ENCODE measurements around the gene CDCP1. TPM values are rescaled to one million over a fixed set of nuclear protein-coding genes. Genes with fewer than 3 reads are reported as not detected.

Gene CDCP1
- total RNA-seq, 1 experiment from 2014 or later, result 0.13 TPM

- H3K27ac ChIP-seq (ENCODE audit: low read depth, low read length, poor library complexity, severe bottlenecking), result no peak overlapping the region
- intact Hi-C loops (cut with micrococcal nuclease; ENCODE audit: unreplicated experiment), result no loop called here
- CTCF ChIA-PET, result no interaction called here
- H3K36me3 ChIP-seq (ENCODE audit: insufficient read depth, low read length, poor library complexity, severe bottlenecking), result no peaks in the 10 kb centered on the region
- POLR2A ChIA-PET (ENCODE audit: low non-redundant PET), result no interaction called here
- H3K4me3 ChIP-seq (ENCODE audit: low read depth, low read length, poor library complexity, severe bottlenecking), result no peak overlapping the region
- peaks cover 11% of the 10 kb centered on the region for H3K4me1 ChIP-seq (ENCODE audit: insufficient read depth, low read length, poor library complexity, severe bottlenecking)
- DNase-seq (ENCODE audit: low spot score), result no peak
- TF ChIP-seq EZH2 (IDR thresholded peaks at IDR 0.05; ENCODE audit: borderline replicate concordance, low read depth, low read length, poor library complexity, severe bottlenecking) (no peak), CTCF (conservative IDR thresholded peaks at IDR 0.05; ENCODE audit: low read depth, low read length) (no peak)
- BruUV-seq (replicated peaks), result no TSS peak
- H3K27me3 ChIP-seq (replicated peaks; ENCODE audit: insufficient read depth, low read depth, low read length, poor library complexity), result no peaks in the 10 kb centered on the region
- H3K9me3 ChIP-seq (ENCODE audit: low read depth, low read length, poor library complexity, severe bottlenecking), result no peaks in the 10 kb centered on the region
Measured at GRCh38 chr3:45178183-45179023, 32.2 kb upstream of the CDCP1 start.

GRCh38 chr3:45176912-45177311 is 30.7 kb upstream of the CDCP1 start:
- ChIA-PET POLR2A (ENCODE audit: low non-redundant PET) (no interaction called here), CTCF (no interaction called here)
- Histone ChIP-seq H3K4me3 (ENCODE audit: low read depth, low read length, poor library complexity, severe bottlenecking) (no peak overlapping the region), H3K27ac (ENCODE audit: low read depth, low read length, poor library complexity, severe bottlenecking) (no peak overlapping the region), H3K36me3 (ENCODE audit: insufficient read depth, low read length, poor library complexity, severe bottlenecking) (no peaks in the 10 kb centered on the region), H3K9me3 (ENCODE audit: low read depth, low read length, poor library complexity, severe bottlenecking) (no peaks in the 10 kb centered on the region), H3K27me3 (replicated peaks; ENCODE audit: insufficient read depth, low read depth, low read length, poor library complexity) (no peaks in the 10 kb centered on the region), H3K4me1 (ENCODE audit: insufficient read depth, low read length, poor library complexity, severe bottlenecking) (peaks cover 4% of the 10 kb centered on the region)
- no TSS peak for BruUV-seq (replicated peaks)
- DNase-seq (ENCODE audit: low spot score), result no peak
- intact Hi-C loops (cut with micrococcal nuclease; ENCODE audit: unreplicated experiment), result no loop called here
- TF ChIP-seq EZH2 (IDR thresholded peaks at IDR 0.05; ENCODE audit: borderline replicate concordance, low read depth, low read length, poor library complexity, severe bottlenecking) (no peak), CTCF (conservative IDR thresholded peaks at IDR 0.05; ENCODE audit: low read depth, low read length) (no peak)

GRCh38 chr3:45174234-45174633 is 28.1 kb upstream of the CDCP1 start:
- BruUV-seq (replicated peaks), result no TSS peak
- Histone ChIP-seq H3K27me3 (replicated peaks; ENCODE audit: insufficient read depth, low read depth, low read length, poor library complexity) (no peaks in the 10 kb centered on the region), H3K4me1 (ENCODE audit: insufficient read depth, low read length, poor library complexity, severe bottlenecking) (no peaks in the 10 kb centered on the region), H3K4me3 (ENCODE audit: low read depth, low read length, poor library complexity, severe bottlenecking) (no peak overlapping the region), H3K36me3 (ENCODE audit: insufficient read depth, low read length, poor library complexity, severe bottlenecking) (no peaks in the 10 kb centered on the region), H3K9me3 (ENCODE audit: low read depth, low read length, poor library complexity, severe bottlenecking) (no peaks in the 10 kb centered on the region), H3K27ac (ENCODE audit: low read depth, low read length, poor library complexity, severe bottlenecking) (no peak overlapping the region)
- DNase-seq (ENCODE audit: low spot score), result no peak
- intact Hi-C loops (cut with micrococcal nuclease; ENCODE audit: unreplicated experiment), result no loop called here
- CTCF ChIA-PET, result no interaction called here
- POLR2A ChIA-PET (ENCODE audit: low non-redundant PET), result no interaction called here
- TF ChIP-seq EZH2 (IDR thresholded peaks at IDR 0.05; ENCODE audit: borderline replicate concordance, low read depth, low read length, poor library complexity, severe bottlenecking) (no peak), CTCF (conservative IDR thresholded peaks at IDR 0.05; ENCODE audit: low read depth, low read length) (no peak)
